ENCODE measurements around the gene CLOCK.

Gene CLOCK

DNA sequence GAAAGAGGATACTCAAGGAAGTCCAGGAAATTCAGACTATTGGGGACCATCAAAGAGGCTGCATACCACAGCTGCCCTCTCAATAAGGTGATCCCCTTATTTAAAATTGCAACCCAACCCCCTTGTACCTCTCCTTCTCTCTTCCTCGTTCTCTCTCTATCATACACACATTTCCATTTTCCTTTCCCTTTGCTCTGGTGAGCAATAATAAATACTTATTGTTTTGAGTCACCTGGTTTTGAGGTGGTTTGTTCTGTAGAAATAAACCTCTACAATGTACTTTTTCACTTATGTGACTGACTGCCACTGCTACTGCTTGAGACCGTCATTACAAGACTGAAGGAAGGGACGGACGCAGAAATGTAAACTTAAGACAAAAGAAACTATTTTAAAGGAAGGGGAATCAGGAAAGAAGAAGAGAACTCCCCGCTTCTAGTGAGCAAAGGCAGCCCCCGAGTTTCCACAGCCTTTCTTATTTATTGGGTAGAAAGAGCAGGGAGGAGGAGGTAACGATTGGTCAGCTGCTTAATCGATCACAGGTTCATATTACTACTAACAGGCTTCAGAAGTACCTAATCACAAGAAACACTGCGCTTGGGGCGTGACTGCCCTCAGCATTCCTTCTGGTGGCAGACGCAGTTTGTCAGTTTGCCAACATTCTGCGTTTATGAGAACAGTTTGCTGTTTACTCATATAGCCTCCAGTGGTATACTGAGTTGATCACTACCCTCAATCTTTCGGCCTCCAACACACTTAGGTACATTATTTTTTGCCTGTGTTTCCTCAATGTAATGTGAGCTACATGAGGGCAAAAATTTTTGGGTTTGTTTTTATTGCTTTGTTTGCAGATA is 167.9 kb downstream of the CLOCK start:
- DNase-seq = no peak
